ENCODE results near the gene DNPEP. TPM values are rescaled to one million over a fixed set of nuclear protein-coding genes. Genes with fewer than 3 reads are reported as not detected.
A peak's percentile ranks its signal among the peaks of the same experiment; 100 is the strongest.

DNPEP gene
- total and polyA plus RNA-seq, 2 of the 4 experiments (the other 2 are of a cell fraction): 74.2 to 89.4 TPM

DNA sequence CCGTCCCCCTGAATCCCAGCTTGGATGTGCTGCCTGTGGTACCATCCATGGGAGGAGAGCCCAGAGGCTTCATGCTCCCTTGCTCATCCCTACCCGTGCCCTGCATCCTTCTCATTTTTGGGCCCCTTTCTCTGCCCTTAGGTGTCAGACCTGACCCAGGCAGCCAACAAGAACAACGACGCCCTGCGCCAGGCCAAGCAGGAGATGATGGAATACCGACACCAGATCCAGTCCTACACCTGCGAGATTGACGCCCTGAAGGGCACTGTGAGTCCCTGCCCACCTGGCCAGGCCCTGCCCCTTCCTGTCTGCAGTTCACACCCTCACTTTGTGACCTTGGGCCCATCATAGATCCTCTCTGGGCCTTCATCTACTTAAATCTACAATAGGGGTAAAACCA, 33.0 kb upstream of the DNPEP start:
- Histone ChIP-seq H3K4me3 (ENCODE audit: insufficient read depth, low read depth, low read length) (no peak overlapping the region), H3K23ac (ENCODE audit: low read depth, low read length) (no peak overlapping the region), H4K5ac (ENCODE audit: low read depth, low read length) (no peak overlapping the region), H4K20me1 (ENCODE audit: insufficient read depth, low read length) (peaks cover 3% of the 10 kb centered on the region; the same call in 1 of the 2 replicates), H4K91ac (ENCODE audit: insufficient read depth, low read depth, low read length) (no peak overlapping the region), H3K27me3 (ENCODE audit: control insufficient read depth, insufficient read depth, low read length) (peaks cover 4% of the 10 kb centered on the region; the same call in 1 of the 2 replicates), H2BK120ac (ENCODE audit: low read depth, low read length) (no peak overlapping the region), H3K36me3 (ENCODE audit: control insufficient read depth, insufficient read depth, low read length) (no peaks in the 10 kb centered on the region), H2AK9ac (replicated peaks; ENCODE audit: low read depth, low read length, poor library complexity) (no peak overlapping the region), H3K4me1 (ENCODE audit: control insufficient read depth, insufficient read depth, low read length) (peaks cover 14% of the 10 kb centered on the region), H2BK5ac (ENCODE audit: low read depth, low read length, poor library complexity, severe bottlenecking) (no peak overlapping the region), H3K9ac (ENCODE audit: low read depth, low read length) (no peak overlapping the region), H3K14ac (replicated peaks; ENCODE audit: low read depth, low read length) (no peak overlapping the region), H2BK20ac (ENCODE audit: low read depth, low read length) (no peak overlapping the region), H3K4me2 (ENCODE audit: low read depth, low read length) (no peak overlapping the region), H3K4ac (ENCODE audit: low read depth, low read length) (no peak overlapping the region), H3K56ac (ENCODE audit: extremely low read depth, insufficient read depth, low read length) (no peak overlapping the region), H2AFZ (replicated peaks; ENCODE audit: low read length, poor library complexity) (peak overlapping the region; percentile 52), H4K8ac (ENCODE audit: low read depth in 2 of 2, low read length in 2 of 2) (no peak overlapping the region), H3K79me1 (ENCODE audit: low read depth in 1 of 2, low read length in 2 of 2) (no peaks in the 10 kb centered on the region), H3K18ac (ENCODE audit: low read depth, low read length) (no peak overlapping the region), H2AK5ac (ENCODE audit: low read depth, low read length) (no peak overlapping the region), H3K9me1 (ENCODE audit: insufficient read depth, low read length) (peaks cover 11% of the 10 kb centered on the region), H2BK15ac (ENCODE audit: low read depth, low read length) (no peak overlapping the region), H3K27ac (ENCODE audit: insufficient read depth, low read length) (no peak overlapping the region), H3K9me3 (ENCODE audit: control insufficient read depth, insufficient read depth, low read length) (no peaks in the 10 kb centered on the region)
- TF ChIP-seq, protein P1, sequence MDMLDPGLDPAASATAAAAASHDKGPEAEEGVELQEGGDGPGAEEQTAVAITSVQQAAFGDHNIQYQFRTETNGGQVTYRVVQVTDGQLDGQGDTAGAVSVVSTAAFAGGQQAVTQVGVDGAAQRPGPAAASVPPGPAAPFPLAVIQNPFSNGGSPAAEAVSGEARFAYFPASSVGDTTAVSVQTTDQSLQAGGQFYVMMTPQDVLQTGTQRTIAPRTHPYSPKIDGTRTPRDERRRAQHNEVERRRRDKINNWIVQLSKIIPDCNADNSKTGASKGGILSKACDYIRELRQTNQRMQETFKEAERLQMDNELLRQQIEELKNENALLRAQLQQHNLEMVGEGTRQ (IDR thresholded peaks at IDR 0.05; ENCODE audit: low read depth, low read length): no peak
- TF ChIP-seq RFX5 (IDR thresholded peaks at IDR 0.05; ENCODE audit: low read depth, low read length) (no peak), MAFK (IDR thresholded peaks at IDR 0.05; ENCODE audit: low read depth, low read length) (no peak), RAD21 (IDR thresholded peaks at IDR 0.05; ENCODE audit: low read length) (no peak), BHLHE40 (IDR thresholded peaks at IDR 0.05; ENCODE audit: low read depth, low read length) (no peak), RCOR1 (IDR thresholded peaks at IDR 0.05; ENCODE audit: insufficient replicate concordance, low read length) (no peak), SMC3 (IDR thresholded peaks at IDR 0.05; ENCODE audit: low read depth, low read length) (no peak), CHD1 (IDR thresholded peaks at IDR 0.05; ENCODE audit: low read depth, low read length) (no peak), MXI1 (IDR thresholded peaks at IDR 0.05; ENCODE audit: borderline replicate concordance, low read depth, low read length) (no peak)
- TF ChIP-seq, protein P2, sequence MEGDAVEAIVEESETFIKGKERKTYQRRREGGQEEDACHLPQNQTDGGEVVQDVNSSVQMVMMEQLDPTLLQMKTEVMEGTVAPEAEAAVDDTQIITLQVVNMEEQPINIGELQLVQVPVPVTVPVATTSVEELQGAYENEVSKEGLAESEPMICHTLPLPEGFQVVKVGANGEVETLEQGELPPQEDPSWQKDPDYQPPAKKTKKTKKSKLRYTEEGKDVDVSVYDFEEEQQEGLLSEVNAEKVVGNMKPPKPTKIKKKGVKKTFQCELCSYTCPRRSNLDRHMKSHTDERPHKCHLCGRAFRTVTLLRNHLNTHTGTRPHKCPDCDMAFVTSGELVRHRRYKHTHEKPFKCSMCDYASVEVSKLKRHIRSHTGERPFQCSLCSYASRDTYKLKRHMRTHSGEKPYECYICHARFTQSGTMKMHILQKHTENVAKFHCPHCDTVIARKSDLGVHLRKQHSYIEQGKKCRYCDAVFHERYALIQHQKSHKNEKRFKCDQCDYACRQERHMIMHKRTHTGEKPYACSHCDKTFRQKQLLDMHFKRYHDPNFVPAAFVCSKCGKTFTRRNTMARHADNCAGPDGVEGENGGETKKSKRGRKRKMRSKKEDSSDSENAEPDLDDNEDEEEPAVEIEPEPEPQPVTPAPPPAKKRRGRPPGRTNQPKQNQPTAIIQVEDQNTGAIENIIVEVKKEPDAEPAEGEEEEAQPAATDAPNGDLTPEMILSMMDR (conservative IDR thresholded peaks at IDR 0.05; ENCODE audit: low read depth, low read length): no peak
- DNase-seq (no peak), ATAC-seq (ENCODE audit: low read depth) (no peak)
- 100% methylated on average over 3 of the region's 8 CpGs; no CpG with 5 or more reads in 1 of the 2 experiments for WGBS, 2 experiments (ENCODE audit: extremely low coverage in 2 of 2, insufficient read length in 1 of 2)
- no TSS peak for BruUV-seq (replicated peaks)
- ChIA-PET CTCF (no interaction called here), POLR2A (ENCODE audit: unreplicated experiment) (no interaction called here)
- intact Hi-C loops (cut with micrococcal nuclease): no loop called here
- dilution Hi-C loops (cut with HindIII; ENCODE audit: low sequenced_read_pairs, unreplicated experiment): no loop called here
- in situ Hi-C loops (cut with MboI; ENCODE audit: low sequenced_read_pairs): no loop called here

Measured in IMR-90 (cell line).